IMR-90 (cell line): ENCODE data around the gene AMBRA1. TPM values are rescaled to one million over a fixed set of nuclear protein-coding genes. Genes with fewer than 3 reads are reported as not detected.
"Not testable (repeated sequence)": the region's sequence is repeated elsewhere in the genome, so short reads cannot be mapped to it uniquely, and the experiment has no call there.

Experiments
- ATAC-seq: fragments of 200-7000 bp; cut with Tn5 transposase; 2 replicates; pipeline ENCODE4 v1.9.1; 2020; ENCODE audit warnings: low read depth, mild to moderate bottlenecking, moderate library complexity
- BruUV-seq: library from RNA; stranded (reverse); fragments of 400-500 nt; replicated peaks from 2 replicates; lab custom pipeline; 2021; lab: Mats Ljungman, UMichigan
- CTCF ChIA-PET: fragments of 300-600 bp; formaldehyde crosslinking; extraction: SDS; loops from one replicate; lab custom pipeline; 2021; ENCODE audit warnings: antibody characterized with exemption; lab: Yijun Ruan, JAX
- POLR2A ChIA-PET: fragments of 300-600 bp; sonication (Branson Sonifier 250); formaldehyde crosslinking; loops from one replicate; lab custom pipeline; 2022; ENCODE audit warnings: antibody characterized with exemption; ENCODE audit not compliant: unreplicated experiment; lab: Charles Lee
- DNase-seq: peaks from one replicate; pipeline ENCODE4 v3.0.0; 2013
- H2AFZ ChIP-seq: replicated peaks from 2 replicates; pipeline ENCODE3; 2013; ENCODE audit warnings: low read length, mild to moderate bottlenecking; ENCODE audit not compliant: poor library complexity
- H2AK5ac ChIP-seq: 2 replicates; pipeline ENCODE4 v1.6.1; 2013; ENCODE audit warnings: low read depth, low read length, inconsistent platforms
- H2AK9ac ChIP-seq: replicated peaks from 2 replicates; pipeline ENCODE3; 2013; ENCODE audit warnings: mild to moderate bottlenecking, low read depth, low read length, moderate library complexity; ENCODE audit not compliant: poor library complexity
- H2BK120ac ChIP-seq: 2 replicates; pipeline ENCODE4 v1.6.1; 2013; ENCODE audit warnings: low read depth, low read length, inconsistent platforms
- H2BK15ac ChIP-seq: 3 replicates; pipeline ENCODE4 v1.6.1; 2013; ENCODE audit warnings: low read depth, low read length, inconsistent platforms
- H2BK20ac ChIP-seq: 2 replicates; pipeline ENCODE4 v1.6.1; 2013; ENCODE audit warnings: low read depth, mild to moderate bottlenecking, inconsistent platforms, low read length, moderate library complexity
- H2BK5ac ChIP-seq: 2 replicates; pipeline ENCODE4 v1.6.1; 2013; ENCODE audit warnings: mild to moderate bottlenecking, low read depth, low read length, inconsistent platforms; ENCODE audit not compliant: poor library complexity, severe bottlenecking
- H3K14ac ChIP-seq: replicated peaks from 2 replicates; pipeline ENCODE4 v1.6.1; 2013; ENCODE audit warnings: low read depth, low read length, inconsistent platforms
- H3K18ac ChIP-seq: 2 replicates; pipeline ENCODE4 v1.6.1; 2013; ENCODE audit warnings: low read depth, low read length, control low read depth
- H3K23ac ChIP-seq: 2 replicates; pipeline ENCODE4 v1.6.1; 2013; ENCODE audit warnings: low read depth, low read length, inconsistent platforms
- H3K27ac ChIP-seq: 2 replicates; pipeline ENCODE4 v1.5.1; 2013; ENCODE audit warnings: mild to moderate bottlenecking, control low read depth, low read length; ENCODE audit not compliant: insufficient read depth
- H3K27me3 ChIP-seq: 2 replicates; pipeline ENCODE4 v1.6.1; 2013; ENCODE audit warnings: low read length; ENCODE audit not compliant: control insufficient read depth, insufficient read depth
- H3K36me3 ChIP-seq: 2 replicates; pipeline ENCODE4 v1.6.1; 2013; ENCODE audit warnings: low read length, mixed read lengths; ENCODE audit not compliant: control insufficient read depth, insufficient read depth
- H3K4ac ChIP-seq: 2 replicates; pipeline ENCODE4 v1.6.1; 2013; ENCODE audit warnings: low read depth, low read length, inconsistent platforms
- H3K4me1 ChIP-seq: 2 replicates; pipeline ENCODE4 v1.6.1; 2013; ENCODE audit warnings: low read length, mixed read lengths; ENCODE audit not compliant: control insufficient read depth, insufficient read depth
- H3K4me2 ChIP-seq: 2 replicates; pipeline ENCODE4 v1.6.1; 2013; ENCODE audit warnings: low read depth, mild to moderate bottlenecking, control low read depth, low read length, moderate library complexity
- H3K4me3 ChIP-seq: 2 replicates; pipeline ENCODE4 v1.5.1; 2013; ENCODE audit warnings: low read depth, mild to moderate bottlenecking, control low read depth, low read length, moderate library complexity; ENCODE audit not compliant: insufficient read depth
- H3K56ac ChIP-seq: 2 replicates; pipeline ENCODE4 v1.6.1; 2013; ENCODE audit warnings: low read length, inconsistent platforms; ENCODE audit not compliant: insufficient read depth; ENCODE audit errors: extremely low read depth
- H3K79me1 ChIP-seq, 2 experiments: 2 replicates each; pipeline ENCODE4 v1.6.1; 2013; ENCODE audit warnings: low read length in 2 of 2, inconsistent platforms in 1 of 2, low read depth in 1 of 2
- H3K9ac ChIP-seq: 2 replicates; pipeline ENCODE4 v1.6.1; 2013; ENCODE audit warnings: low read depth, low read length, control low read depth
- H3K9me1 ChIP-seq: 2 replicates; pipeline ENCODE4 v1.6.1; 2013; ENCODE audit warnings: low read length, inconsistent platforms; ENCODE audit not compliant: insufficient read depth
- H3K9me3 ChIP-seq: 2 replicates; pipeline ENCODE4 v1.6.1; 2013; ENCODE audit warnings: low read length; ENCODE audit not compliant: control insufficient read depth, insufficient read depth
- H4K20me1 ChIP-seq: 2 replicates; pipeline ENCODE4 v1.6.1; 2013; ENCODE audit warnings: low read length, inconsistent platforms; ENCODE audit not compliant: insufficient read depth
- H4K5ac ChIP-seq: 2 replicates; pipeline ENCODE4 v1.6.1; 2013; ENCODE audit warnings: mild to moderate bottlenecking, low read depth, low read length, control low read depth
- H4K8ac ChIP-seq, 2 experiments: 2 replicates each; pipeline ENCODE4 v1.6.1; 2013; ENCODE audit warnings: low read depth in 2 of 2, low read length in 2 of 2, control low read depth in 1 of 2, inconsistent platforms in 1 of 2
- H4K91ac ChIP-seq: 2 replicates; pipeline ENCODE4 v1.6.1; 2013; ENCODE audit warnings: low read depth, low read length, inconsistent platforms; ENCODE audit not compliant: insufficient read depth
- WGBS, 2 experiments: methylation state at CpG; one replicate each; pipeline versions ENCODE4 v1.1.5 to v1.1.7; 2013; ENCODE audit warnings: missing lambda C conversion rate in 2 of 2; ENCODE audit not compliant: insufficient read length in 1 of 2; ENCODE audit errors: extremely low coverage in 2 of 2; 5-methylcytosine and 5-hydroxymethylcytosine counted together
- dilution Hi-C: fragments of 300-500 bp; cut with HindIII; formaldehyde crosslinking; loops from one replicate; pipeline ENCODE4 v1.14.3; 2018; ENCODE audit warnings: low sequenced_read_pairs; ENCODE audit not compliant: unreplicated experiment
- in situ Hi-C: fragments of 300-500 bp; cut with MboI; formaldehyde crosslinking; loops from 3 replicates; pipeline ENCODE4 v1.14.3; 2019; ENCODE audit warnings: low sequenced_read_pairs, inconsistent platforms, mixed read lengths
- intact Hi-C: fragments of 100-400 bp; cut with micrococcal nuclease; formaldehyde crosslinking; loops from 2 replicates; pipeline ENCODE4 v1.10.0; 2022
- polyA plus RNA-seq, 3 experiments: library from polyadenylated mRNA; depleted of rRNA; stranded (reverse); fragments of >200 nt; gene quantifications; 2 replicates each; pipeline ENCODE4 v1.2.3, GENCODE V29; 2012; ENCODE audit warnings: low replicate concordance in 1 of 3
- total RNA-seq: library from RNA; depleted of rRNA; stranded (reverse); fragments of >200 nt; gene quantifications from 2 replicates; pipeline ENCODE4 v1.2.3, GENCODE V29; 2012

Gene AMBRA1
- total and polyA plus RNA-seq, 2 of the 4 experiments (the other 2 are of a cell fraction), result 9.4 to 18.3 TPM

DNA sequence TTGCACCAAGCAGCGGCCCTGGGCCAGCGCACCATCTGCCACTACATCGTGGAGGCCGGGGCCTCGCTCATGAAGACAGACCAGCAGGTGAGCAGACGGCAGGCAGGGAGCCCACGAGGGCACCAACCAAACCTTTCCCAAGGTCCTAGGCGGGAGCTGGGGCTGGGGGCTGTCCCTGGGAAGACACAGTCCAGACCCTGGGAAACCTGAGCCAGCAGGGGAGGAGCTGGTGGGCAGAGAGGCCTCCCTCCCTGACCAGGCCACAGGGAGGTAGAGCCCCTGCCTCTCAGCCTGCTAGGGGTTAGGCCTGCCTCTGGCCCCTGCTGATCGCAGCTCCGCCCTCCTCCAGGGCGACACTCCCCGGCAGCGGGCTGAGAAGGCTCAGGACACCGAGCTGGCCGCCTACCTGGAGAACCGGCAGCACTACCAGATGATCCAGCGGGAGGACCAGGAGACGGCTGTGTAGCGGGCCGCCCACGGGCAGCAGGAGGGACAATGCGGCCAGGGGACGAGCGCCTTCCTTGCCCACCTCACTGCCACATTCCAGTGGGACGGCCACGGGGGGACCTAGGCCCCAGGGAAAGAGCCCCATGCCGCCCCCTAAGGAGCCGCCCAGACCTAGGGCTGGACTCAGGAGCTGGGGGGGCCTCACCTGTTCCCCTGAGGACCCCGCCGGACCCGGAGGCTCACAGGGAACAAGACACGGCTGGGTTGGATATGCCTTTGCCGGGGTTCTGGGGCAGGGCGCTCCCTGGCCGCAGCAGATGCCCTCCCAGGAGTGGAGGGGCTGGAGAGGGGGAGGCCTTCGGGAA lies 214.1 kb downstream of the AMBRA1 start:
- H2AFZ ChIP-seq, DNase-seq, H3K9me3 ChIP-seq, H3K23ac ChIP-seq, H2BK120ac ChIP-seq, H3K4me1 ChIP-seq, H3K27ac ChIP-seq, BruUV-seq, H3K4ac ChIP-seq, POLR2A ChIA-PET, dilution Hi-C loops, CTCF ChIA-PET, H3K9ac ChIP-seq, H3K56ac ChIP-seq, H3K18ac ChIP-seq, H4K8ac ChIP-seq, ATAC-seq, H2BK5ac ChIP-seq, H2BK20ac ChIP-seq, H4K5ac ChIP-seq, H3K9me1 ChIP-seq, H2BK15ac ChIP-seq, in situ Hi-C loops, H3K4me3 ChIP-seq, H3K27me3 ChIP-seq, H2AK5ac ChIP-seq, H3K4me2 ChIP-seq, H4K20me1 ChIP-seq, H4K91ac ChIP-seq, H3K14ac ChIP-seq: not testable (repeated sequence)
- Histone ChIP-seq H3K36me3 (peaks cover 18% of the 10 kb centered on the region), H3K79me1 (peaks cover 0 to 11% of the 10 kb centered on the region in 2 experiments; a peak in 2 of 4 replicates), H2AK9ac (peak overlapping the region; percentile 72)
- WGBS, 2 experiments, result no CpG with 5 or more reads among the region's 36 CpGs
- intact Hi-C loops, result loop anchor here (1.0 to 10.0 kb wide), 2 partner anchors 31 to 305 kb away; no protein-coding TSS in a partner anchor
